Dedifferentiated amniotic fluid mesenchymal stem cell (primary cell): ENCODE measurements around the gene SLC13A5.

Source experiments
- DNase-seq: peaks from one replicate; pipeline ENCODE4 v3.0.0-alpha.2; 2016; ENCODE audit errors: extremely low spot score

SLC13A5 gene

GRCh38 chr17:6639014-6639585 is 74.1 kb downstream of the SLC13A5 start:
- no peak for DNase-seq

- no peak for DNase-seq
Measured at GRCh38 chr17:6638046-6638908, 74.9 kb downstream of the SLC13A5 start.

- no peak for DNase-seq
Measured at GRCh38 chr17:6637458-6637840, 75.7 kb downstream of the SLC13A5 start.

- no peak for DNase-seq
Measured at GRCh38 chr17:6636616-6637457, 76.3 kb downstream of the SLC13A5 start.

GRCh38 chr17:6636105-6636504 is 77.1 kb downstream of the SLC13A5 start:
- no peak for DNase-seq
